IMR-90 (cell line): ENCODE measurements around the gene CFAP299. TPM values are rescaled to one million over a fixed set of nuclear protein-coding genes. Genes with fewer than 3 reads are reported as not detected.

Experiments used
- ATAC-seq: fragments of 200-7000 bp; cut with Tn5 transposase; 2 replicates; pipeline ENCODE4 v1.9.1; 2020; ENCODE audit warnings: low read depth, mild to moderate bottlenecking, moderate library complexity
- BruUV-seq: library from RNA; stranded (reverse); fragments of 400-500 nt; replicated peaks from 2 replicates; lab custom pipeline; 2021; lab: Mats Ljungman, UMichigan
- CTCF ChIA-PET: fragments of 300-600 bp; formaldehyde crosslinking; extraction: SDS; loops from one replicate; lab custom pipeline; 2021; ENCODE audit warnings: antibody characterized with exemption; lab: Yijun Ruan, JAX
- POLR2A ChIA-PET: fragments of 300-600 bp; sonication (Branson Sonifier 250); formaldehyde crosslinking; loops from one replicate; lab custom pipeline; 2022; ENCODE audit warnings: antibody characterized with exemption; ENCODE audit not compliant: unreplicated experiment; lab: Charles Lee
- DNase-seq: peaks from one replicate; pipeline ENCODE4 v3.0.0; 2013
- H2AFZ ChIP-seq: replicated peaks from 2 replicates; pipeline ENCODE3; 2013; ENCODE audit warnings: low read length, mild to moderate bottlenecking; ENCODE audit not compliant: poor library complexity
- H2AK5ac ChIP-seq: 2 replicates; pipeline ENCODE4 v1.6.1; 2013; ENCODE audit warnings: low read depth, low read length, inconsistent platforms
- H2AK9ac ChIP-seq: replicated peaks from 2 replicates; pipeline ENCODE3; 2013; ENCODE audit warnings: mild to moderate bottlenecking, low read depth, low read length, moderate library complexity; ENCODE audit not compliant: poor library complexity
- H2BK120ac ChIP-seq: 2 replicates; pipeline ENCODE4 v1.6.1; 2013; ENCODE audit warnings: low read depth, low read length, inconsistent platforms
- H2BK15ac ChIP-seq: 3 replicates; pipeline ENCODE4 v1.6.1; 2013; ENCODE audit warnings: low read depth, low read length, inconsistent platforms
- H2BK20ac ChIP-seq: 2 replicates; pipeline ENCODE4 v1.6.1; 2013; ENCODE audit warnings: low read depth, mild to moderate bottlenecking, inconsistent platforms, low read length, moderate library complexity
- H2BK5ac ChIP-seq: 2 replicates; pipeline ENCODE4 v1.6.1; 2013; ENCODE audit warnings: mild to moderate bottlenecking, low read depth, low read length, inconsistent platforms; ENCODE audit not compliant: poor library complexity, severe bottlenecking
- H3K14ac ChIP-seq: replicated peaks from 2 replicates; pipeline ENCODE4 v1.6.1; 2013; ENCODE audit warnings: low read depth, low read length, inconsistent platforms
- H3K18ac ChIP-seq: 2 replicates; pipeline ENCODE4 v1.6.1; 2013; ENCODE audit warnings: low read depth, low read length, control low read depth
- H3K23ac ChIP-seq: 2 replicates; pipeline ENCODE4 v1.6.1; 2013; ENCODE audit warnings: low read depth, low read length, inconsistent platforms
- H3K27ac ChIP-seq: 2 replicates; pipeline ENCODE4 v1.5.1; 2013; ENCODE audit warnings: mild to moderate bottlenecking, control low read depth, low read length; ENCODE audit not compliant: insufficient read depth
- H3K27me3 ChIP-seq: 2 replicates; pipeline ENCODE4 v1.6.1; 2013; ENCODE audit warnings: low read length; ENCODE audit not compliant: control insufficient read depth, insufficient read depth
- H3K36me3 ChIP-seq: 2 replicates; pipeline ENCODE4 v1.6.1; 2013; ENCODE audit warnings: low read length, mixed read lengths; ENCODE audit not compliant: control insufficient read depth, insufficient read depth
- H3K4ac ChIP-seq: 2 replicates; pipeline ENCODE4 v1.6.1; 2013; ENCODE audit warnings: low read depth, low read length, inconsistent platforms
- H3K4me1 ChIP-seq: 2 replicates; pipeline ENCODE4 v1.6.1; 2013; ENCODE audit warnings: low read length, mixed read lengths; ENCODE audit not compliant: control insufficient read depth, insufficient read depth
- H3K4me2 ChIP-seq: 2 replicates; pipeline ENCODE4 v1.6.1; 2013; ENCODE audit warnings: low read depth, mild to moderate bottlenecking, control low read depth, low read length, moderate library complexity
- H3K4me3 ChIP-seq: 2 replicates; pipeline ENCODE4 v1.5.1; 2013; ENCODE audit warnings: low read depth, mild to moderate bottlenecking, control low read depth, low read length, moderate library complexity; ENCODE audit not compliant: insufficient read depth
- H3K56ac ChIP-seq: 2 replicates; pipeline ENCODE4 v1.6.1; 2013; ENCODE audit warnings: low read length, inconsistent platforms; ENCODE audit not compliant: insufficient read depth; ENCODE audit errors: extremely low read depth
- H3K79me1 ChIP-seq, 2 experiments: 2 replicates each; pipeline ENCODE4 v1.6.1; 2013; ENCODE audit warnings: low read length in 2 of 2, inconsistent platforms in 1 of 2, low read depth in 1 of 2
- H3K9ac ChIP-seq: 2 replicates; pipeline ENCODE4 v1.6.1; 2013; ENCODE audit warnings: low read depth, low read length, control low read depth
- H3K9me1 ChIP-seq: 2 replicates; pipeline ENCODE4 v1.6.1; 2013; ENCODE audit warnings: low read length, inconsistent platforms; ENCODE audit not compliant: insufficient read depth
- H3K9me3 ChIP-seq: 2 replicates; pipeline ENCODE4 v1.6.1; 2013; ENCODE audit warnings: low read length; ENCODE audit not compliant: control insufficient read depth, insufficient read depth
- H4K20me1 ChIP-seq: 2 replicates; pipeline ENCODE4 v1.6.1; 2013; ENCODE audit warnings: low read length, inconsistent platforms; ENCODE audit not compliant: insufficient read depth
- H4K5ac ChIP-seq: 2 replicates; pipeline ENCODE4 v1.6.1; 2013; ENCODE audit warnings: mild to moderate bottlenecking, low read depth, low read length, control low read depth
- H4K8ac ChIP-seq, 2 experiments: 2 replicates each; pipeline ENCODE4 v1.6.1; 2013; ENCODE audit warnings: low read depth in 2 of 2, low read length in 2 of 2, control low read depth in 1 of 2, inconsistent platforms in 1 of 2
- H4K91ac ChIP-seq: 2 replicates; pipeline ENCODE4 v1.6.1; 2013; ENCODE audit warnings: low read depth, low read length, inconsistent platforms; ENCODE audit not compliant: insufficient read depth
- BHLHE40 ChIP-seq: fragments of 150-350 bp; IDR thresholded peaks from 2 replicates; pipeline ENCODE4 v1.6.1; 2016; ENCODE audit warnings: mild to moderate bottlenecking, low read depth, low read length
- CEBPB ChIP-seq: IDR thresholded peaks from 2 replicates; pipeline ENCODE4 v1.6.1; 2012; ENCODE audit warnings: low read depth, low read length, improper control_type of control experiment
- CTCF ChIP-seq: conservative IDR thresholded peaks from 2 replicates; pipeline ENCODE4 v1.5.1; 2012; ENCODE audit warnings: mild to moderate bottlenecking, low read depth, low read length, improper control_type of control experiment
- FOS ChIP-seq: fragments of 150-350 bp; IDR thresholded peaks from 2 replicates; pipeline ENCODE4 v1.6.1; 2016; ENCODE audit warnings: low read depth, low read length
- MAZ ChIP-seq: IDR thresholded peaks from 2 replicates; pipeline ENCODE4 v1.6.1; 2012; ENCODE audit warnings: low read depth, mild to moderate bottlenecking, low read length, improper control_type of control experiment, moderate library complexity, borderline replicate concordance
- NFE2L2 ChIP-seq: fragments of 150-350 bp; IDR thresholded peaks from 2 replicates; pipeline ENCODE4 v1.6.1; 2016; ENCODE audit warnings: low read depth, mild to moderate bottlenecking, low read length
- POLR2A ChIP-seq: IDR thresholded peaks from 2 replicates; pipeline ENCODE4 v1.6.1; 2012; ENCODE audit warnings: mild to moderate bottlenecking, low read depth, low read length
- RAD21 ChIP-seq: IDR thresholded peaks from 2 replicates; pipeline ENCODE4 v1.6.1; 2012; ENCODE audit warnings: low read length, improper control_type of control experiment
- RCOR1 ChIP-seq: IDR thresholded peaks from 2 replicates; pipeline ENCODE4 v1.6.1; 2012; ENCODE audit warnings: mild to moderate bottlenecking, low read length, improper control_type of control experiment; ENCODE audit not compliant: insufficient replicate concordance
- SMC3 ChIP-seq: fragments of 150-350 bp; IDR thresholded peaks from 2 replicates; pipeline ENCODE4 v1.6.1; 2016; ENCODE audit warnings: low read depth, mild to moderate bottlenecking, antibody characterized with exemption, low read length, moderate library complexity
- USF2 ChIP-seq: fragments of 150-350 bp; IDR thresholded peaks from 2 replicates; pipeline ENCODE4 v1.6.1; 2017; ENCODE audit warnings: mild to moderate bottlenecking, antibody characterized with exemption, low read length, low read depth
- WGBS, 2 experiments: methylation state at CpG; one replicate each; pipeline versions ENCODE4 v1.1.5 to v1.1.7; 2013; ENCODE audit warnings: missing lambda C conversion rate in 2 of 2; ENCODE audit not compliant: insufficient read length in 1 of 2; ENCODE audit errors: extremely low coverage in 2 of 2; 5-methylcytosine and 5-hydroxymethylcytosine counted together
- dilution Hi-C: fragments of 300-500 bp; cut with HindIII; formaldehyde crosslinking; loops from one replicate; pipeline ENCODE4 v1.14.3; 2018; ENCODE audit warnings: low sequenced_read_pairs; ENCODE audit not compliant: unreplicated experiment
- in situ Hi-C: fragments of 300-500 bp; cut with MboI; formaldehyde crosslinking; loops from 3 replicates; pipeline ENCODE4 v1.14.3; 2019; ENCODE audit warnings: low sequenced_read_pairs, inconsistent platforms, mixed read lengths
- intact Hi-C: fragments of 100-400 bp; cut with micrococcal nuclease; formaldehyde crosslinking; loops from 2 replicates; pipeline ENCODE4 v1.10.0; 2022
- polyA plus RNA-seq, 3 experiments: library from polyadenylated mRNA; depleted of rRNA; stranded (reverse); fragments of >200 nt; gene quantifications; 2 replicates each; pipeline ENCODE4 v1.2.3, GENCODE V29; 2012; ENCODE audit warnings: low replicate concordance in 1 of 3
- total RNA-seq: library from RNA; depleted of rRNA; stranded (reverse); fragments of >200 nt; gene quantifications from 2 replicates; pipeline ENCODE4 v1.2.3, GENCODE V29; 2012

CFAP299 gene
- total and polyA plus RNA-seq, 2 of the 4 experiments (the other 2 are of a cell fraction) = 1.0 to 1.1 TPM

- Histone ChIP-seq H3K4ac (no peak overlapping the region), H3K4me2 (no peak overlapping the region), H2BK20ac (no peak overlapping the region), H3K4me3 (no peak overlapping the region), H3K18ac (no peak overlapping the region), H3K56ac (no peak overlapping the region), H3K23ac (no peak overlapping the region), H3K9me1 (no peaks in the 10 kb centered on the region), H3K9me3 (no peaks in the 10 kb centered on the region), H3K14ac (no peak overlapping the region), H4K5ac (no peak overlapping the region), H4K20me1 (no peaks in the 10 kb centered on the region), H2BK5ac (no peak overlapping the region), H2BK15ac (no peak overlapping the region), H3K36me3 (no peaks in the 10 kb centered on the region), H3K4me1 (no peaks in the 10 kb centered on the region), H2AK9ac (no peak overlapping the region), H3K9ac (no peak overlapping the region), H4K91ac (no peak overlapping the region), H3K27me3 (no peaks in the 10 kb centered on the region), H2BK120ac (no peak overlapping the region), H4K8ac (no peak overlapping the region), H2AK5ac (no peak overlapping the region), H3K27ac (no peak overlapping the region), H2AFZ (no peak overlapping the region), H3K79me1 (no peaks in the 10 kb centered on the region)
- TF ChIP-seq MAZ (no peak), POLR2A (no peak), RCOR1 (no peak), CTCF (no peak), BHLHE40 (no peak), CEBPB (no peak), NFE2L2 (no peak), RAD21 (no peak), SMC3 (no peak), FOS (no peak), USF2 (no peak)
- intact Hi-C loops = no loop called here
- ChIA-PET CTCF (no interaction called here), POLR2A (no interaction called here)
- no CpG with 5 or more reads among the region's 2 CpGs for WGBS, 2 experiments
- ATAC-seq (no peak), DNase-seq (no peak)
- dilution Hi-C loops = no loop called here
- in situ Hi-C loops = no loop called here
- no TSS peak for BruUV-seq
These were observed 81.5 kb downstream of the CFAP299 start for GRCh38 chr4:80417019-80417418.
